K562 (cell line): ENCODE data around the gene RAB4B. TPM values are rescaled to one million over a fixed set of nuclear protein-coding genes. Genes with fewer than 3 reads are reported as not detected.

Source experiments
- CBX1 ChIP-seq: sonication (generic); IDR thresholded peaks from 2 replicates; pipeline ENCODE4 v1.6.1; 2016; ENCODE audit warnings: antibody characterized with exemption, low read depth, mild to moderate bottlenecking
- FOSL1 ChIP-seq: fragments of 200-800 bp; sonication (Bioruptor generic); conservative IDR thresholded peaks from 2 replicates; pipeline ENCODE4 v1.6.1; 2016; ENCODE audit warnings: missing genetic modification characterization, missing compliant biosample characterization
- HNRNPH1 ChIP-seq: fragments of 200-400 bp; formaldehyde crosslinking; optimal IDR thresholded peaks from 2 replicates; pipeline ENCODE3; 2017; ENCODE audit warnings: low read depth, mild to moderate bottlenecking, low read length, moderate library complexity
- LCOR ChIP-seq: sonication (generic); formaldehyde crosslinking; IDR thresholded peaks from 2 replicates; pipeline ENCODE4 v1.8.0; 2022; ENCODE audit warnings: mild to moderate bottlenecking, missing genetic modification reagents
- MITF ChIP-seq: IDR thresholded peaks from 2 replicates; pipeline ENCODE4 v1.6.1; 2014; ENCODE audit warnings: antibody characterized with exemption
- NCOA4 ChIP-seq: fragments of 450-650 bp; IDR thresholded peaks from 2 replicates; pipeline ENCODE4 v1.6.1; 2018; ENCODE audit warnings: mild to moderate bottlenecking; ENCODE audit not compliant: partially characterized antibody
- NCOA6 ChIP-seq: fragments of 450-650 bp; IDR thresholded peaks from 2 replicates; pipeline ENCODE4 v1.6.1; 2017; ENCODE audit warnings: mild to moderate bottlenecking
- SRSF3 ChIP-seq: fragments of 200-400 bp; formaldehyde crosslinking; IDR thresholded peaks from 2 replicates; pipeline ENCODE4 v1.6.1; 2016; ENCODE audit warnings: mild to moderate bottlenecking, low read length, moderate library complexity; ENCODE audit not compliant: insufficient read depth
- TRIM25 ChIP-seq: fragments of 450-650 bp; IDR thresholded peaks from 2 replicates; pipeline ENCODE4 v1.7.0; 2016; ENCODE audit warnings: borderline replicate concordance
- USF1 ChIP-seq: sonication (generic); formaldehyde crosslinking; IDR thresholded peaks from 2 replicates; pipeline ENCODE4 v1.9.0; 2022; ENCODE audit warnings: mild to moderate bottlenecking, missing genetic modification reagents
- polyA plus RNA-seq, 8 experiments: library from polyadenylated mRNA; depleted of rRNA in 4 of 8; stranded (reverse) in 5 of 8; unstranded in 3 of 8; fragments of >200 nt; fragmentation: Nextera tagmentation in 2 of 8; fragmentation: Illumina TruSeq in 1 of 8; extraction: Ambion mirVana in 2 of 8; extraction: Trizol in 1 of 8; gene quantifications; 2 replicates each; pipeline versions ENCODE4 v1.2.1 to v1.2.3, GENCODE V29; 2011 to 2014; ENCODE audit warnings: inconsistent platforms in 1 of 8, missing spikeins in 1 of 8
- total RNA-seq, 7 experiments: library from RNA; depleted of rRNA in 6 of 7; stranded (reverse); fragments of >200 nt in 6 of 7; fragmentation: Illumina TruSeq in 2 of 7; extraction: Trizol in 2 of 7; gene quantifications; 2 replicates each; pipeline versions ENCODE4 v1.2.1 to v1.2.3, GENCODE V29; 2011 to 2021; ENCODE audit warnings: low replicate concordance in 1 of 7
- TF ChIP-seq, protein P1 (sequence below): fragments of 450-650 bp; IDR thresholded peaks from 2 replicates; pipeline ENCODE4 v1.6.1; 2016; ENCODE audit warnings: mild to moderate bottlenecking
- TF ChIP-seq, protein P2 (sequence below), 2 experiments: fragments of 450-650 bp; conservative IDR thresholded peaks; 2 replicates each; pipeline ENCODE4 v1.6.1; 2017; ENCODE audit warnings: mild to moderate bottlenecking in 2 of 2, moderate library complexity in 2 of 2
- TF ChIP-seq, protein P3 (sequence below), 2 experiments: fragments of 450-650 bp; IDR thresholded peaks; 2 replicates each; pipeline ENCODE4 v1.6.1; 2018; ENCODE audit warnings: mild to moderate bottlenecking in 2 of 2, low read depth in 1 of 2; ENCODE audit not compliant: partially characterized antibody in 2 of 2

Gene RAB4B
- total and polyA plus RNA-seq, 9 of the 15 experiments (the other 6 are each of a cell fraction or from before 2014, with no cell fraction given), result 0.28 to 20.4 (median 9.0) TPM

- TF ChIP-seq, protein P1, sequence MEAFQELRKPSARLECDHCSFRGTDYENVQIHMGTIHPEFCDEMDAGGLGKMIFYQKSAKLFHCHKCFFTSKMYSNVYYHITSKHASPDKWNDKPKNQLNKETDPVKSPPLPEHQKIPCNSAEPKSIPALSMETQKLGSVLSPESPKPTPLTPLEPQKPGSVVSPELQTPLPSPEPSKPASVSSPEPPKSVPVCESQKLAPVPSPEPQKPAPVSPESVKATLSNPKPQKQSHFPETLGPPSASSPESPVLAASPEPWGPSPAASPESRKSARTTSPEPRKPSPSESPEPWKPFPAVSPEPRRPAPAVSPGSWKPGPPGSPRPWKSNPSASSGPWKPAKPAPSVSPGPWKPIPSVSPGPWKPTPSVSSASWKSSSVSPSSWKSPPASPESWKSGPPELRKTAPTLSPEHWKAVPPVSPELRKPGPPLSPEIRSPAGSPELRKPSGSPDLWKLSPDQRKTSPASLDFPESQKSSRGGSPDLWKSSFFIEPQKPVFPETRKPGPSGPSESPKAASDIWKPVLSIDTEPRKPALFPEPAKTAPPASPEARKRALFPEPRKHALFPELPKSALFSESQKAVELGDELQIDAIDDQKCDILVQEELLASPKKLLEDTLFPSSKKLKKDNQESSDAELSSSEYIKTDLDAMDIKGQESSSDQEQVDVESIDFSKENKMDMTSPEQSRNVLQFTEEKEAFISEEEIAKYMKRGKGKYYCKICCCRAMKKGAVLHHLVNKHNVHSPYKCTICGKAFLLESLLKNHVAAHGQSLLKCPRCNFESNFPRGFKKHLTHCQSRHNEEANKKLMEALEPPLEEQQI, result no peak
- TF ChIP-seq SRSF3 (no peak), USF1 (CRISPR knock-in tag) (no peak), CBX1 (no peak), MITF (no peak), NCOA6 (no peak), FOSL1 (tag) (peak; percentile 62), TRIM25 (0 out of 2 replicates have a peak, but pooled peaks have one; percentile 58), NCOA4 (no peak), HNRNPH1 (no peak), LCOR (CRISPR knock-in tag) (0 out of 2 replicates have a peak, but pooled peaks have one; percentile 13)
- TF ChIP-seq, protein P2, sequence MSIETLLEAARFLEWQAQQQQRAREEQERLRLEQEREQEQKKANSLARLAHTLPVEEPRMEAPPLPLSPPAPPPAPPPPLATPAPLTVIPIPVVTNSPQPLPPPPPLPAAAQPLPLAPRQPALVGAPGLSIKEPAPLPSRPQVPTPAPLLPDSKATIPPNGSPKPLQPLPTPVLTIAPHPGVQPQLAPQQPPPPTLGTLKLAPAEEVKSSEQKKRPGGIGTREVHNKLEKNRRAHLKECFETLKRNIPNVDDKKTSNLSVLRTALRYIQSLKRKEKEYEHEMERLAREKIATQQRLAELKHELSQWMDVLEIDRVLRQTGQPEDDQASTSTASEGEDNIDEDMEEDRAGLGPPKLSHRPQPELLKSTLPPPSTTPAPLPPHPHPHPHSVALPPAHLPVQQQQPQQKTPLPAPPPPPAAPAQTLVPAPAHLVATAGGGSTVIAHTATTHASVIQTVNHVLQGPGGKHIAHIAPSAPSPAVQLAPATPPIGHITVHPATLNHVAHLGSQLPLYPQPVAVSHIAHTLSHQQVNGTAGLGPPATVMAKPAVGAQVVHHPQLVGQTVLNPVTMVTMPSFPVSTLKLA (conservative IDR thresholded peaks at IDR 0.05), result no peak
- TF ChIP-seq, protein P3, sequence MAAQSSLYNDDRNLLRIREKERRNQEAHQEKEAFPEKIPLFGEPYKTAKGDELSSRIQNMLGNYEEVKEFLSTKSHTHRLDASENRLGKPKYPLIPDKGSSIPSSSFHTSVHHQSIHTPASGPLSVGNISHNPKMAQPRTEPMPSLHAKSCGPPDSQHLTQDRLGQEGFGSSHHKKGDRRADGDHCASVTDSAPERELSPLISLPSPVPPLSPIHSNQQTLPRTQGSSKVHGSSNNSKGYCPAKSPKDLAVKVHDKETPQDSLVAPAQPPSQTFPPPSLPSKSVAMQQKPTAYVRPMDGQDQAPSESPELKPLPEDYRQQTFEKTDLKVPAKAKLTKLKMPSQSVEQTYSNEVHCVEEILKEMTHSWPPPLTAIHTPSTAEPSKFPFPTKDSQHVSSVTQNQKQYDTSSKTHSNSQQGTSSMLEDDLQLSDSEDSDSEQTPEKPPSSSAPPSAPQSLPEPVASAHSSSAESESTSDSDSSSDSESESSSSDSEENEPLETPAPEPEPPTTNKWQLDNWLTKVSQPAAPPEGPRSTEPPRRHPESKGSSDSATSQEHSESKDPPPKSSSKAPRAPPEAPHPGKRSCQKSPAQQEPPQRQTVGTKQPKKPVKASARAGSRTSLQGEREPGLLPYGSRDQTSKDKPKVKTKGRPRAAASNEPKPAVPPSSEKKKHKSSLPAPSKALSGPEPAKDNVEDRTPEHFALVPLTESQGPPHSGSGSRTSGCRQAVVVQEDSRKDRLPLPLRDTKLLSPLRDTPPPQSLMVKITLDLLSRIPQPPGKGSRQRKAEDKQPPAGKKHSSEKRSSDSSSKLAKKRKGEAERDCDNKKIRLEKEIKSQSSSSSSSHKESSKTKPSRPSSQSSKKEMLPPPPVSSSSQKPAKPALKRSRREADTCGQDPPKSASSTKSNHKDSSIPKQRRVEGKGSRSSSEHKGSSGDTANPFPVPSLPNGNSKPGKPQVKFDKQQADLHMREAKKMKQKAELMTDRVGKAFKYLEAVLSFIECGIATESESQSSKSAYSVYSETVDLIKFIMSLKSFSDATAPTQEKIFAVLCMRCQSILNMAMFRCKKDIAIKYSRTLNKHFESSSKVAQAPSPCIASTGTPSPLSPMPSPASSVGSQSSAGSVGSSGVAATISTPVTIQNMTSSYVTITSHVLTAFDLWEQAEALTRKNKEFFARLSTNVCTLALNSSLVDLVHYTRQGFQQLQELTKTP (IDR thresholded peaks at IDR 0.05; ENCODE audit: low read depth in 1 of 2, partially characterized antibody in 2 of 2), result peak in 1 of 2 experiments; percentile 55
Measured at GRCh38 chr19:40778706-40779284, 748 bp downstream of the RAB4B start (continued).
